Fibroblast of skin of left quadriceps (primary cell): ENCODE data around the gene CDH22.

ENCODE experiments used
- DNase-seq, 2 experiments: peaks; one replicate each; pipeline ENCODE4 v3.0.0-alpha.2; 2013; ENCODE audit warnings: low read depth in 2 of 2

The CDH22 gene

GRCh38 chr20:46323557-46323956 lies 15.3 kb upstream of the CDH22 start:
- no peak for DNase-seq

- no peak for DNase-seq
These were observed 14.3 kb upstream of the CDH22 start for GRCh38 chr20:46322641-46323040.

GRCh38 chr20:46317685-46318177 lies 9.4 kb upstream of the CDH22 start:
- no peak for DNase-seq

GRCh38 chr20:46316984-46317684 lies 8.8 kb upstream of the CDH22 start:
- DNase-seq, result no peak

GRCh38 chr20:46315311-46315710 lies 7.0 kb upstream of the CDH22 start:
- no peak for DNase-seq

GRCh38 chr20:46312945-46313861 lies 4.9 kb upstream of the CDH22 start:
- no peak for DNase-seq

GRCh38 chr20:46312075-46312944 lies 4.0 kb upstream of the CDH22 start:
- no peak for DNase-seq

- DNase-seq, result no peak
These were observed 3.4 kb upstream of the CDH22 start for GRCh38 chr20:46311719-46312074.

GRCh38 chr20:46311039-46311650 lies 2.8 kb upstream of the CDH22 start:
- DNase-seq, result no peak

- DNase-seq, result no peak
These were observed 1.6 kb upstream of the CDH22 start for GRCh38 chr20:46309945-46310344.

GRCh38 chr20:46307999-46308257 lies 370 bp downstream of the CDH22 start:
- no peak for DNase-seq

GRCh38 chr20:46307139-46307998 lies 929 bp downstream of the CDH22 start:
- peak in 1 of 2 experiments; percentile 5 for DNase-seq

GRCh38 chr20:46306743-46307138 lies 1.6 kb downstream of the CDH22 start:
- DNase-seq, result no peak

- DNase-seq, result no peak
These were observed 2.3 kb downstream of the CDH22 start for GRCh38 chr20:46305973-46306360.

- no peak for DNase-seq
These were observed 2.8 kb downstream of the CDH22 start for GRCh38 chr20:46305331-46305972.

- no peak for DNase-seq
These were observed 3.4 kb downstream of the CDH22 start for GRCh38 chr20:46304852-46305251.

- no peak for DNase-seq
These were observed 3.9 kb downstream of the CDH22 start for GRCh38 chr20:46304361-46304760.

- no peak for DNase-seq
These were observed 4.9 kb downstream of the CDH22 start for GRCh38 chr20:46303176-46303956.

- DNase-seq, result no peak
These were observed 6.2 kb downstream of the CDH22 start for GRCh38 chr20:46302106-46302505.

GRCh38 chr20:46300281-46300680 lies 8.0 kb downstream of the CDH22 start:
- DNase-seq, result no peak
